ENCODE measurements around the gene ANKRD62.
A peak's percentile ranks its signal among the peaks of the same experiment; 100 is the strongest.
"Not testable (repeated sequence)": the region's sequence is repeated elsewhere in the genome, so short reads cannot be mapped to it uniquely, and the experiment has no call there.

Gene ANKRD62

GRCh38 chr18:12072996-12073395 is 20.6 kb upstream of the ANKRD62 start:
- no peak overlapping the region for H3K4me3 Mint-ChIP-seq

GRCh38 chr18:12074736-12075135 is 18.9 kb upstream of the ANKRD62 start:
- H3K27me3 Mint-ChIP-seq: peaks cover 28 to 33% of the 10 kb centered on the region in 2 donors
- DNase-seq (no peak), ATAC-seq (replicated peaks) (no peak)
- no peaks in the 10 kb centered on the region for H3K36me3 Mint-ChIP-seq (ENCODE audit: insufficient read depth)
- no peaks in the 10 kb centered on the region for H3K4me1 Mint-ChIP-seq (ENCODE audit: low read depth in 2 of 2)
- H3K9me3 Mint-ChIP-seq: no peaks in the 10 kb centered on the region
- no peak overlapping the region for H3K27ac Mint-ChIP-seq
- H3K4me3 Mint-ChIP-seq: no peak overlapping the region

More at GRCh38 chr18:12072996-12073395, 20.6 kb upstream of the ANKRD62 start:
- Mint-ChIP-seq H3K4me1 (ENCODE audit: low read depth in 2 of 2) (no peaks in the 10 kb centered on the region), H3K27me3 (peaks cover 37 to 44% of the 10 kb centered on the region in 2 donors), H3K36me3 (ENCODE audit: insufficient read depth) (no peaks in the 10 kb centered on the region), H3K9me3 (no peaks in the 10 kb centered on the region), H3K27ac (no peak overlapping the region)
- ATAC-seq (replicated peaks) (no peak), DNase-seq (no peak)

- Mint-ChIP-seq H3K9me3 (no peaks in the 10 kb centered on the region), H3K4me3 (peak overlapping the region; percentile 41 to 65), H3K4me1 (ENCODE audit: low read depth in 2 of 2) (no peaks in the 10 kb centered on the region), H3K27ac (no peak overlapping the region), H3K27me3 (peaks cover 28 to 33% of the 10 kb centered on the region in 2 donors), H3K36me3 (ENCODE audit: insufficient read depth) (no peaks in the 10 kb centered on the region)
- DNase-seq (no peak), ATAC-seq (replicated peaks) (peak; percentile 27)
Observed at GRCh38 chr18:12076424-12077140, 17.1 kb upstream of the ANKRD62 start.

- peaks cover 28 to 33% of the 10 kb centered on the region in 2 donors for H3K27me3 Mint-ChIP-seq
- not testable (repeated sequence) for H3K36me3 Mint-ChIP-seq (ENCODE audit: insufficient read depth); H3K4me1 Mint-ChIP-seq (ENCODE audit: low read depth in 2 of 2); H3K9me3 Mint-ChIP-seq; ATAC-seq (replicated peaks); H3K27ac Mint-ChIP-seq; DNase-seq; H3K4me3 Mint-ChIP-seq
Observed at GRCh38 chr18:12077994-12078393, 15.6 kb upstream of the ANKRD62 start.

- Mint-ChIP-seq H3K9me3 (no peaks in the 10 kb centered on the region), H3K36me3 (ENCODE audit: insufficient read depth) (no peaks in the 10 kb centered on the region), H3K27ac (no peak overlapping the region), H3K4me1 (ENCODE audit: low read depth in 2 of 2) (no peaks in the 10 kb centered on the region), H3K4me3 (no peak overlapping the region), H3K27me3 (peaks cover 22 to 26% of the 10 kb centered on the region in 2 donors)
- ATAC-seq (replicated peaks): no peak
- DNase-seq: no peak
Observed at GRCh38 chr18:12079491-12080237, 14.0 kb upstream of the ANKRD62 start.

GRCh38 chr18:12085136-12085535 is 8.5 kb upstream of the ANKRD62 start:
- no peaks in the 10 kb centered on the region for H3K36me3 Mint-ChIP-seq (ENCODE audit: insufficient read depth)
- peaks cover 10 to 13% of the 10 kb centered on the region in 2 donors for H3K27me3 Mint-ChIP-seq
- no peak overlapping the region for H3K27ac Mint-ChIP-seq
- no peak overlapping the region for H3K4me3 Mint-ChIP-seq
- no peaks in the 10 kb centered on the region for H3K4me1 Mint-ChIP-seq (ENCODE audit: low read depth in 2 of 2)
- no peak for DNase-seq
- no peak for ATAC-seq (replicated peaks)
- no peaks in the 10 kb centered on the region for H3K9me3 Mint-ChIP-seq

GRCh38 chr18:12085786-12086185 is 7.9 kb upstream of the ANKRD62 start:
- no peaks in the 10 kb centered on the region for H3K9me3 Mint-ChIP-seq
- DNase-seq: no peak
- H3K27me3 Mint-ChIP-seq: peaks cover 13 to 14% of the 10 kb centered on the region in 2 donors
- no peaks in the 10 kb centered on the region for H3K4me1 Mint-ChIP-seq (ENCODE audit: low read depth in 2 of 2)
- no peak overlapping the region for H3K4me3 Mint-ChIP-seq
- H3K36me3 Mint-ChIP-seq (ENCODE audit: insufficient read depth): no peaks in the 10 kb centered on the region
- ATAC-seq (replicated peaks): no peak
- no peak overlapping the region for H3K27ac Mint-ChIP-seq

- Mint-ChIP-seq H3K9me3 (no peaks in the 10 kb centered on the region), H3K27ac (no peak overlapping the region), H3K4me1 (ENCODE audit: low read depth in 2 of 2) (no peaks in the 10 kb centered on the region), H3K27me3 (peaks cover 14% of the 10 kb centered on the region in 2 donors), H3K4me3 (no peak overlapping the region), H3K36me3 (ENCODE audit: insufficient read depth) (no peaks in the 10 kb centered on the region)
- DNase-seq: no peak
- no peak for ATAC-seq (replicated peaks)
Observed at GRCh38 chr18:12086249-12086648, 7.4 kb upstream of the ANKRD62 start.

- no peaks in the 10 kb centered on the region for H3K36me3 Mint-ChIP-seq (ENCODE audit: insufficient read depth)
- no peak overlapping the region for H3K4me3 Mint-ChIP-seq
- ATAC-seq (replicated peaks): no peak
- H3K9me3 Mint-ChIP-seq: no peaks in the 10 kb centered on the region
- no peaks in the 10 kb centered on the region for H3K4me1 Mint-ChIP-seq (ENCODE audit: low read depth in 2 of 2)
- peaks cover 19 to 20% of the 10 kb centered on the region in 2 donors for H3K27me3 Mint-ChIP-seq
- no peak for DNase-seq
- H3K27ac Mint-ChIP-seq: no peak overlapping the region
Observed at GRCh38 chr18:12086677-12087470, 6.8 kb upstream of the ANKRD62 start.

GRCh38 chr18:12087471-12088025 is 6.1 kb upstream of the ANKRD62 start:
- Mint-ChIP-seq H3K4me3 (no peak overlapping the region), H3K27me3 (peaks cover 16 to 22% of the 10 kb centered on the region in 2 donors), H3K9me3 (no peaks in the 10 kb centered on the region), H3K27ac (no peak overlapping the region), H3K4me1 (ENCODE audit: low read depth in 2 of 2) (no peaks in the 10 kb centered on the region), H3K36me3 (ENCODE audit: insufficient read depth) (no peaks in the 10 kb centered on the region)
- no peak for ATAC-seq (replicated peaks)
- DNase-seq: no peak

GRCh38 chr18:12088096-12088495 is 5.5 kb upstream of the ANKRD62 start:
- no peak for ATAC-seq (replicated peaks)
- H3K4me1 Mint-ChIP-seq (ENCODE audit: low read depth in 2 of 2): no peaks in the 10 kb centered on the region

GRCh38 chr18:12088731-12089375 is 4.8 kb upstream of the ANKRD62 start:
- Mint-ChIP-seq H3K9me3 (peaks cover 0 to 2% of the 10 kb centered on the region in 2 donors), H3K27ac (no peak overlapping the region), H3K27me3 (peaks cover 16 to 22% of the 10 kb centered on the region in 2 donors), H3K4me3 (no peak overlapping the region), H3K36me3 (ENCODE audit: insufficient read depth) (no peaks in the 10 kb centered on the region), H3K4me1 (ENCODE audit: low read depth in 2 of 2) (no peaks in the 10 kb centered on the region)
- no peak for ATAC-seq (replicated peaks)
- no peak for DNase-seq

More at GRCh38 chr18:12088096-12088495, 5.5 kb upstream of the ANKRD62 start:
- DNase-seq: no peak
- H3K9me3 Mint-ChIP-seq: no peaks in the 10 kb centered on the region
- no peaks in the 10 kb centered on the region for H3K36me3 Mint-ChIP-seq (ENCODE audit: insufficient read depth)
- no peak overlapping the region for H3K4me3 Mint-ChIP-seq
- H3K27me3 Mint-ChIP-seq: peaks cover 16 to 22% of the 10 kb centered on the region in 2 donors
- H3K27ac Mint-ChIP-seq: no peak overlapping the region
